G401.6 (cell line): ENCODE results near the gene CFAP299.
"Not testable (repeated sequence)": the region's sequence is repeated elsewhere in the genome, so short reads cannot be mapped to it uniquely, and the experiment has no call there.

Experiments used
- FAIRE-seq: peaks from 2 replicates; lab custom pipeline; 2012; peaks lifted over from hg19 to GRCh38; lab: Jason Lieb, UNC

Gene CFAP299

DNA sequence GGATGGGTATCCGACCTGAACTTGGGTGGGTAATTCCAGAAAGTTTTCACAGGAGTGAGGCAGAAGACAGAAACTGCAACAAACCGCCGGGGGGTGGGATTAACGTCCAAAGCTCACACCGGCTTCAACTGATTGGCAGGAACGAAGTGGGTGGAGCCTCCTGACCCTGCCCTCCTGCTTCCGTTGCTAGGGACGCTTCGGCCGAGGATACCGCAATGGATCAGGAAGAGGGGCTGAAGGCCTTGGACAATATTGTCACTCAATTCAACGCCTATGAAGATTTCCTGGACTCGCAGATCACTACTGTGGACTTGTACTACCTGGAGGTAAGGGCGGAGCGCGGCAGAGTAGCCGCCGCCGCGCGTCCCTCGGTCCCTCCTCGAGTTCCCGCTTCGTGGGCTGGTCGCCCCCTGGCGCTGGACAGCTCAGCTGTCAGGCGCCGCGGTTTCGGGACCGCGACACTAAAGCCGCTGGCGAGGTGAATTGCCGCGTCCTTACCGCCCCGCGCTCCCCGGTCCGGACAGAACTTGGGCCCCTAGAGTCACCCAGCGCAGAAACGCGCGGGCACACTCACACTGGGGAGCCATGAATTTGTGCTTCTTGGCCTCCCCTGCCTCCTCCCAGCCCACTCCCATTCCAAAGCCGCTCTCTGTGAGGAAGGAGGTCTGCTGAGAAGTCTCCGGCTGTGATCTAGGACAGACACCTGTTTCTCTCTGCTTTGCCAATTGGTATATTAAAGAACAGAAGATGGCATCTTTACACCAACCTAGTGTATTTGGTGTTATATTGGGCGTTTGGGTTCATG is at the start of gene CFAP299:
CFAP299 (plus strand) TSS at position 177 of the 805 bp plus-strand sequence.
- FAIRE-seq, result peak; percentile 98

- FAIRE-seq, result no peak
Measured at GRCh38 chr4:80286451-80286850, 49.1 kb upstream of the CFAP299 start.

- FAIRE-seq, result not testable (repeated sequence)
Measured at GRCh38 chr4:80290665-80291064, 44.9 kb upstream of the CFAP299 start.

GRCh38 chr4:80294206-80294605 is 41.3 kb upstream of the CFAP299 start:
- FAIRE-seq, result no peak

- no peak for FAIRE-seq
Measured at GRCh38 chr4:80295336-80295735, 40.2 kb upstream of the CFAP299 start.

DNA sequence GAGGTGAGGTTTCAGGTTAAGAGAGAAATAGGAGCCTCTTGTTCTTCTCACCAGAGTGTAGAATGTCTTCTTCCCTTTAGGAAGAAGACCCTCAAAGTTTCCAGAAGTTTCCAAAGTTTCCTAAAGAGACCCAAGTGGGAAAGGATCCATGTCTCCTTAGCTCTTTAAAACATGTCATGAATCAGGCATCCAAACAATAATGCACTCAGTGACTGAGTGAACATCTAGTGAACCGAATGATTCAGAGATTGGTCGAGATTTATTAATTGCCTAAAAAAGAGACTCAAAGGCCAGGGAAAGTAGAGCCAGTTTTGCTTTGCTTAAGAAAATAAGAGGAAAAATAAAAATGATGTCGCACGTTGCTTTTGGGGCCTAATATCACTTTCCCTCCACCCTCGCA is 39.7 kb upstream of the CFAP299 start:
- FAIRE-seq, result no peak

- FAIRE-seq, result no peak
Measured at GRCh38 chr4:80301884-80302283, 33.6 kb upstream of the CFAP299 start.

GRCh38 chr4:80302616-80303223 is 32.8 kb upstream of the CFAP299 start:
- no peak for FAIRE-seq

DNA sequence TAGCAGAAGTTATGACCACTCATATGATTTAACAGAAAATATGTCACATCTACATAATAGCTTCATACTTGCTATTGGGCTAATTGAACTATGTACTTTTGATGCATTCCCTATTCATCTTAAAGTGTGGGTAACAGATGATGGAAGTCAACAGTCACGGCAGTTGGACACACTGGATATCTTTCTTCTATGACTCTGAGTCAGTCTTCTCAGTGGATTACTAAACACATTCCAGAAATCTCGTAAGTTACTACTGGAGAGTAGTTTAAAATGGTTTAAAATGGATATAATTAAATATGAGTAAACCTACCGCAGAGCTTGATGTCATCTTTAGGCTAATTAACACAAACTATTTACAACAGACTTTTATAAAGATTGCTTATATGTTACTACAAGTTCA is 30.1 kb upstream of the CFAP299 start:
- no peak for FAIRE-seq

- no peak for FAIRE-seq
Measured at GRCh38 chr4:80306260-80306659, 29.3 kb upstream of the CFAP299 start.

GRCh38 chr4:80307183-80307735 is 28.3 kb upstream of the CFAP299 start:
- peak; percentile 100 for FAIRE-seq

DNA sequence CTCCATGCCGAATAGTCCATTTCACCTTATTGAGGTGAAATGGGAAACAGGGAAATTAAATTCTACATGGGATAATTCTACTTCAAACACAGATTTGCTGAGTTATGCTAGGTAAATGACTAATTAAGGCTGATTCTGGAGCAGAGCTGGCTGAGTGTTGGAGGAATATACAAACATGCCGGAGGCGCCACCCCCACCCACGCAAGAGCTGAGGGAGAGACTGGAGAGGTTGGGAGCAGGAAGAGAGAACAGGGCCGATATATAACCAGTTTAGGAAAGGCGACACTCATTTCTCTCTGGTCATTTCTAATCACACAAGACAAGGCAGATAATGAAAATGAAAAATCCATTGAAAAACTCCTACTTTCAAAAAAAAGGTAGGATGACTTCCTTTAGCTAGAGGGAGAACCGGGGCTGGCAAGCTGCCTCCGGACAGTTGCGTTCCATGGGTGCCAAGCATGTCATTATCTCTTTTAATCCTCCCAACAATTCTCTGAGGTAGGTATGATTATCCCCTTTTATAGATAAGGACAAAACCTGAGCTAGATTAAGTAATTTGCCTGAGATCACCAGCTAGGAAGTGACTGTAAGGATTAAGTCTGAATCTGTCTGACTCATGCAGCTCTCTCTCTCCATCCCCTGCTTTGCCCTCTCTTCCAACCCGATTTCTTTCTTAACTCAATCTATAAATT is 27.6 kb upstream of the CFAP299 start:
- FAIRE-seq, result no peak

GRCh38 chr4:80308466-80308822 is 27.1 kb upstream of the CFAP299 start:
- FAIRE-seq, result no peak

DNA sequence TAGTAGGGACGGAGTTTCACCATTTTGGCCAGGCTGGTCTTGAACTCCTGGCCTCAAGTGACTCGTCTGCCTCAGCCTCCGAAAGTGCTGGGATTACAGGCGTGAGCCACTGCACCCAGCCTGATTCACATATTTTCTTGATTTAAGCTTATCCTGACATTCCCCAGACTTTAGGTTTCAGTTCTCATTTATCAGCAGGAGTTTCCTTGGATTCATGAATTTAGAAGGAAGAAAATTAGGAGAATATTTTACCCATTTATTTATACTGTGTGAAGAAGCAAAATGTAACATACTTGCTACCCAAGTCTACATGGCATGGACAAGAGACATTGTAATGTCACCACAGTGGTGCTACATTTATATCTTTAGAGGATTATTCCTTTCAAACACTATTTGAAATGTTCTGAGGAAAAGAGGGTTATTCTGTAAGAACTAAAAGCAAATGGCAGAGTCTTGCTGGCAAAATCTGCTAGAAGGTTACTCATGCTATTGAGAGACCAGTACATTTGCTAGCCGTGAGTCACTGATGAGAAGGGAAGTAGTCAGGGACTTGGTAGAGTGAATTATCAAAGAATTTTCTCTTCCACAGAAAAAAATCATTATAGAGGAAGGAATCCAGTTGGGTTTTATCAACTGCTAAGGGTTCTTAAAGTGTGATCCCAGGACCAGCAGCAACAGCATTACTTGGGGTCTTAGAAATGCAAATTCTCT is 26.1 kb upstream of the CFAP299 start:
- peak; percentile 92 for FAIRE-seq

GRCh38 chr4:80311130-80311529 is 24.4 kb upstream of the CFAP299 start:
- FAIRE-seq, result no peak

- FAIRE-seq, result no peak
Measured at GRCh38 chr4:80312124-80312523, 23.4 kb upstream of the CFAP299 start.

DNA sequence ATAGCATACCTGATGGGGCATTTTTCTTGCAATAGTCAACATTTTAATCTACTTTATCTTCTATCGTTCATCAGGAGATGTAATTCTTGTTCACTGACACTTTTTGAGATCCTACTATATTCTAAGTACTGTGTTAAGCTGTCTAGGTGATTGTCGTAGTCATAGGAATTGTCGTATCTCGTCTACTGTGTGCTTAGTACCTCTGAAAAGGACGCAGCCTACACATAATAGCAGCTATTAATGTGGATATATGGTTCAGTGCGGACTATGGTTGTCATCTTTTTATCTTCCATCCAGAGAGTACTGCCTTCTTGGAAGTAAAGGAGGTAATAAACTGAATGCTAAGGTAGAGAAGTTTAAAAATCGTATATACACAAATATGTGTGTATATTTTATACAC is 21.9 kb upstream of the CFAP299 start:
- no peak for FAIRE-seq

GRCh38 chr4:80315848-80316247 is 19.7 kb upstream of the CFAP299 start:
- FAIRE-seq, result peak; percentile 89

GRCh38 chr4:80321341-80321740 is 14.2 kb upstream of the CFAP299 start:
- FAIRE-seq, result no peak

- no peak for FAIRE-seq
Measured at GRCh38 chr4:80321776-80322175, 13.8 kb upstream of the CFAP299 start.

DNA sequence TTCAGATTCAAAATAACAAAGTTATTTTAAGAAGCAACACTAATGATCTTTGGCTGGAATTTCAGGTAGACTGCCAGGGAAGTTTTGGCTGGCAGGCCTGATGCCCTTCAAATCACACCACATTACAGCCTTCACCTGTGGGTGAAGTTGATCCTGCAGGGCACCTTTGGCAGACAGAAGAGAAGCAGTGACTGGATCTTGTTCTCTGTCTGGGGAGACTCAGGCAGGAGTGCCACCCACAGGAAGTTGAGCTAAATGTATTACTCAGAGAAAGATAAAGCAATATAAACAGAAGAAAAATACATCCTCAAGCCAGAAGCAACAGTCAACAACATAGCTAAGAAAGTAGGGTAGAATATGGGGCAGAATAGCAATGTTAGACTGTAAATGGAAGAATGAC is 12.8 kb upstream of the CFAP299 start:
- peak; percentile 73 for FAIRE-seq

- FAIRE-seq, result no peak
Measured at GRCh38 chr4:80324171-80324570, 11.4 kb upstream of the CFAP299 start.
